Neuron (in vitro differentiated cells): ENCODE data around the gene RAD21L1.
A peak's percentile ranks its signal among the peaks of the same experiment; 100 is the strongest.

ENCODE experiments used
- H2AFZ ChIP-seq: one replicate; pipeline ENCODE4 v1.6.1; 2013; ENCODE audit warnings: low read depth, mild to moderate bottlenecking, inconsistent platforms, low read length, moderate library complexity
- H3K27me3 ChIP-seq: one replicate; pipeline ENCODE4 v1.6.1; 2013; ENCODE audit warnings: low read length; ENCODE audit not compliant: insufficient read depth
- H3K36me3 ChIP-seq: one replicate; pipeline ENCODE4 v1.6.1; 2013; ENCODE audit warnings: low read length; ENCODE audit not compliant: insufficient read depth
- H3K4me1 ChIP-seq: one replicate; pipeline ENCODE4 v1.6.1; 2013; ENCODE audit warnings: low read length; ENCODE audit not compliant: insufficient read depth
- H3K4me3 ChIP-seq: 2 replicates; pipeline ENCODE4 v1.5.1; 2013; ENCODE audit warnings: mild to moderate bottlenecking, low read length, moderate library complexity
- H3K9me3 ChIP-seq: one replicate; pipeline ENCODE4 v1.6.1; 2013; ENCODE audit warnings: low read length

The RAD21L1 gene

DNA sequence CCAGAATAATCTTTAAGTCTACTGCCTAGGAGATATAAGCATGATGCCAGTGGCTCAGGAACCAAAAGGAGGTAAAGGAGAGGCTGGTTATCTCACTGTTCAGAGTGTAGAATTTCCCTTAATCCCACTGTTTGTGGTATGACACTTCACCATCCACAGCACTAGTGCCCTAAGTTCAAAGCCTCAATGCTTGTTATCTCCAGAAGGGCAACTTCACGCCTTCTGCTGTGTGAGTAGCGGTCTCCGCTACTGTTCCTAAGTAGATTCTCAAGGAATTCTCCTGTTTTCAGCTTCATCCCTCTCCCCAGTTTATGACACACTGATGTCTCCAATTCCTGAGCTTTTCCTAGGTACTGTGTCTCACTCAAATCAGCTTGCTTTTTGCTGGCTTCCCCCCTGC is 26.6 kb downstream of the RAD21L1 start:
- H3K4me3 ChIP-seq, result no peak overlapping the region
- no peaks in the 10 kb centered on the region for H3K9me3 ChIP-seq
- peaks cover 9% of the 10 kb centered on the region for H3K27me3 ChIP-seq
- no peaks in the 10 kb centered on the region for H3K36me3 ChIP-seq
- no peak overlapping the region for H2AFZ ChIP-seq
- H3K4me1 ChIP-seq, result no peaks in the 10 kb centered on the region

DNA sequence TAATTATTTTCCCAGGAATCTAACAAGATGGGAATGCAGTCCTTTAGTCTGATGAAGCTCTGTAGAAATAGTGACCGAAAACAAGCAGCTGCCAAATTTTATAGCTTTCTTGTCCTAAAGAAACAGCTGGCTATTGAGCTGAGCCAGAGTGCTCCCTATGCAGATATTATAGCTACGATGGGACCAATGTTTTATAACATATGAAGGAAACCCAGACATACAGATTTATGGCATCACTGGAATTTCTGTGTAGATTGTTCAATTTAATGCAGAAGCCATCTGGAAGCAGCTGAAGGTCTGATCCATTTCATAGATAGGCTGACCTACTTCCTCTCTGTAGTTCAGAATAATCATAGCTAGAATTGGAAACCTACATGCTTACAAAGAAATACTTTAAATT is 28.4 kb downstream of the RAD21L1 start:
- Histone ChIP-seq H3K27me3 (peaks cover 6% of the 10 kb centered on the region), H3K36me3 (no peaks in the 10 kb centered on the region), H3K9me3 (no peaks in the 10 kb centered on the region), H3K4me1 (no peaks in the 10 kb centered on the region), H2AFZ (no peak overlapping the region), H3K4me3 (no peak overlapping the region)

DNA sequence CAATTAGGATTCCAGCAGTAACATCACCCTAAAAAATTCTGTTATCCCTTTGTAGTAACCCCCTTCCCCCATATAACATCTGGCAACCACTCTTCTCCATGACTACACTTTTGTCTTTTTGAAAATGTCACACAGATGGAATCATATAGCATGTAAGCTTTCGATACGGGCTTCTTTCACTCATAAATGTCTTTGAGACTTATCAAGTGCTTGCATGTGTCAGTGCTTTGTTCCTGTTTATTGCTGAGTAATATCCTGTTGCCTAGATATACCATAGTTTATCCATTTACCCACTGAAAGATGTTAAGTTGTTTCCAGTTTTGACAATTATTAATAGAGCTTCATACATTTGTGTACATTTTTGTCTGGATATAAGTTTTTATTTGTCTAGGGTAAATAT is 29.8 kb downstream of the RAD21L1 start:
- no peaks in the 10 kb centered on the region for H3K9me3 ChIP-seq
- H3K36me3 ChIP-seq, result no peaks in the 10 kb centered on the region
- no peak overlapping the region for H2AFZ ChIP-seq
- H3K27me3 ChIP-seq, result peaks cover 6% of the 10 kb centered on the region
- no peak overlapping the region for H3K4me3 ChIP-seq
- H3K4me1 ChIP-seq, result no peaks in the 10 kb centered on the region

DNA sequence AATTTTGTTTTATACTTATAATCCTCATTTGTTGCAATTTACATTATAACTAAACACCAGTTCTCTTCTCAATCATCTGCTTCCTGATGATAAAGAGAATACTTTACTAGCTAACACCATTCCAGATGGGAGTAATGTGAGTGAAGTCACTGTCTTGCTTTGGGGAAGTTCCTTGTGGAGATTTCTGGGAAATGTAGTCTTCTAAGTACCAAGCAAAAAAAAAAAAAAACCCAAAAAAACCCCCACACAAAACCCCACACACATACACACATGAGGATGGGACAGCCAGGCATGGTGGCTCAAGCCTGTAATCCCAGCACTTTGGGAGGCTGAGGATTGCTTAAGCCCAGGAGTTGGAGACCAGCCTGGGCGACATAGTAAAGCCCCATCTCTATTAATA is 38.0 kb downstream of the RAD21L1 start:
- no peaks in the 10 kb centered on the region for H3K36me3 ChIP-seq
- no peak overlapping the region for H2AFZ ChIP-seq
- peaks cover 8% of the 10 kb centered on the region for H3K4me1 ChIP-seq
- no peaks in the 10 kb centered on the region for H3K9me3 ChIP-seq
- peaks cover 35% of the 10 kb centered on the region for H3K27me3 ChIP-seq
- H3K4me3 ChIP-seq, result no peak overlapping the region

DNA sequence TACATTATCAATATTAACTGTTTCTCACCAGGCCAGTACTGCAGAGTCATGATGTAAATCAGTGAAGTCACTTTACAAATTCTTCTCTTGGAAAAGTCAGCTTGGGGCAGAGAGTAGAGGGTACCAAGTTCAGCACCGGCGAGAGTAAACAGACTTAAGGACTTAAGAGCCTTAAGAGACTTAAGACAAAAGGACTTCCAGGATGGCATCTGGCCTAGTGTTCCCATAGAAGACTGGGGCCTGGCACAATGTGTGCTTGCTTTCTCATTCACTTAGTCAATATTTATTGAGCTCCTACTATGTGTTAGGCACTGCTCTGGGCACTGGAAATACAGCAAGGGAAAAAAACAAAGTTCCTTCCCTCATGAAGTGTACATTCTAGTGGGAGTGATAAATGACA is 38.9 kb downstream of the RAD21L1 start:
- H3K27me3 ChIP-seq, result peaks cover 35% of the 10 kb centered on the region
- no peak overlapping the region for H2AFZ ChIP-seq
- H3K9me3 ChIP-seq, result no peaks in the 10 kb centered on the region
- peaks cover 8% of the 10 kb centered on the region for H3K4me1 ChIP-seq
- H3K36me3 ChIP-seq, result no peaks in the 10 kb centered on the region
- no peak overlapping the region for H3K4me3 ChIP-seq

DNA sequence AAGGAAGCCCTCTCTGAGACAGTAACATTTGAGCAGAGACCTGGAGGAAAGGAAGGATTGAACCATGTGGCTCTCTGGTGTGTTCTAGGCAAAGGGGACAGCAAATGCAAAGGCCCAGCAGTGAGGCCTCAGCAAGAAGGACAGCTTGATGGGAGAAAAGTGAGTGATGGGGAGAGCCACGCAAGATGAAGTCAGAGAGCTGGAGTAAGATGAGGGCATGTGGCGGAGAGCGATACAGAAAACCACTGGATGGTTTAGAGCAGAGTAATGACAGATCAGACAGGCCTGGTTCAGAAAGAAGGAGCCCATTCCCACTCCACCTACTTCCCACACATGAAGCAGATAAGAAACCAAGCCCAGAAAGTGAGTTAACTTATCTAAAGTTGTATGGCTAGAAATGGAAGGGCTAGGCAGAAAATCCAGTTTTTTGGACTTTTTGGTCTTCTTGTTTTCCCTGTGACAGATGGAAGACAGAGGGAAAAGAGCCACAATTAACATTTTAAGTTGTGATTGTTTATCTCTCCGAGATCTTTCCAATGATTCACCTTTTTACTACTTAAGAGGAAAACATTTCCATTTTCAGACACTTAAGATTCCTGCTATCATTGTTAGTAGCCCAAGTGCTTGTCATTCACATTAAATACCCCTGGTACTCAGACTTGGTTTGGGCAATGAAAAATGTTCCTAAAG is 39.5 kb downstream of the RAD21L1 start:
- peak overlapping the region; percentile 94 for H2AFZ ChIP-seq
- no peaks in the 10 kb centered on the region for H3K36me3 ChIP-seq
- no peaks in the 10 kb centered on the region for H3K9me3 ChIP-seq
- peaks cover 35% of the 10 kb centered on the region for H3K27me3 ChIP-seq
- H3K4me3 ChIP-seq, result peak overlapping the region; percentile 52
- H3K4me1 ChIP-seq, result peaks cover 8% of the 10 kb centered on the region

DNA sequence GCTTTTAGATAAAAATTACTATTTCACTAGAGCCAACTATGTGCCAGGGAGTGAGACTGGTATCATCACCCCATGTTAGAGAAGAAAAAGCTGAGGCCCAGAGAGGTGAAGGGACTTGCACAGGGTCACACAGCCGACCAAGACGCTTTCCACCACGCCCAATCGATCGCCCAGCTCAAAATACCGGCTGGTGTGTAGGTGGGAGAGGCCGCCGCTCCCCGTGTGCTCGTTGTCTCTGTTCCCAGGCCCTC is 40.0 kb downstream of the RAD21L1 start:
- Histone ChIP-seq H3K9me3 (no peaks in the 10 kb centered on the region), H3K4me3 (peak overlapping the region; percentile 52), H3K4me1 (peaks cover 8% of the 10 kb centered on the region), H3K27me3 (peaks cover 36% of the 10 kb centered on the region), H2AFZ (peak overlapping the region; percentile 94), H3K36me3 (no peaks in the 10 kb centered on the region)

DNA sequence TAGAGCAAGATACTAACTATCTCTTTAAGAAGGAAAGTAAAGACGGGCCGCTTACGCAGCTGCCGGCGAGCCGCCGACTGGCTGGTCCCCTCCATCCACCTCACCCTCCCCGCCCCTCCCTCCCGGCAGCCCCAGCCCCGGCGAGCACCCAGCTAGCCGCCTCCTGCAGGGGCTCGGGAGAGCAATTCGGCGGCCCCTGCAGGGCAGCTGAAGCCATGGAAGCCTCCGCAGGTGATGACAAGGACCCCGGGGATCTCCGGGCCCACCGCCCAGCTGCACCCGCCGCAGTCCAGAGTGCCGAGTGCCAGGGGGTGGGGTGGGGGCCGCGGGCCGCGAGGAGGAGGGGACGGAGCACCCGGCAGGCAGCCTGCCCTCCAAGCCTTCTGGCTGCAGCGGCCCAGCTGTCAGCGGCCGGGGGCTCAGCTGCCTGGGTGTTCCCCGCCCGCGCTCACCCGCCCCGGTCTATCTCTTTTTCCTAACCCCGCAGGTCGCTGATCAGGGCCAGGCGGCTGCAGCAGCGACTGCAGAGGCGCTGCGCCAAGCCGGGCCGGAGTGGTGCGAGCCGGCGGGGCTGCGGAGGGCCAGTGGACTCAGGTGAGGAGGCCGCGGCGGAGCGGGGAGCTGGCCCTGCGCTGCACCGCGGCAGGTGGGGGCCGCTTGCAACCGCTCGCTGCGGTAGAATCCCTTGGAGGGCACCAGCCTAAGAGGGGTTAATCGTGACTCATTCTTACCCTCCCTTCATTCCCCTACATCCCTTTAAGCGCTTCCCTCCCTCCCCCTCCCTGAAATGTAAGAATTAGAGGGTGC is 40.5 kb downstream of the RAD21L1 start, which contains the start of gene SNPH:
TSS of gene SNPH (plus strand) at position 128 of the 807 bp plus-strand sequence. CDS start 29,946 bp downstream, outside the sequence.
- Histone ChIP-seq H3K36me3 (no peaks in the 10 kb centered on the region), H3K27me3 (peaks cover 34% of the 10 kb centered on the region)

DNA sequence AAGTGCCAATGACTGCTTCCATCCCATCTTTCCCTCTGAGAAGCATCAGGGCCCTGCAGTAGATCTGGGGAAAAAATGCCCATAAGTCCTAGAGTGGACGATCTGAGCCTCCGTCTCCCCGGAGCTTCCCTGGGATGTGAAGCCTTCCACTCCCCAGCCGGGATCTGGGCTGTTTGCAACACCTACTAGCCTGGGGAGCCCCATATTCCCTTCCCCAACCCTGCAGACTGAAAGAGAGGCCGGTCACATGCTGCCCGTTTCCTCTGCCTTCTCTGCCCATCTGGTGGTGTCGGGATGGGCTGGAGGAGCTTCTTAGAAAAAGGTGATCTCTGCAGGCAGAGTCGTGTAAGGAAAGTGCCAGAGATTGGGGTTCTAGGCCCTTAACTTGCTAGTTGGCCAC is 41.3 kb downstream of the RAD21L1 start:
- no peak overlapping the region for H2AFZ ChIP-seq
- no peaks in the 10 kb centered on the region for H3K9me3 ChIP-seq
- peak overlapping the region; percentile 52 for H3K4me3 ChIP-seq
- H3K4me1 ChIP-seq, result peaks cover 8% of the 10 kb centered on the region
- no peaks in the 10 kb centered on the region for H3K36me3 ChIP-seq
- peaks cover 34% of the 10 kb centered on the region for H3K27me3 ChIP-seq

More for the DNA sequence above, 40.5 kb downstream of the RAD21L1 start, which contains the start of gene SNPH:
- Histone ChIP-seq H3K4me1 (peaks cover 8% of the 10 kb centered on the region), H3K9me3 (no peaks in the 10 kb centered on the region), H3K4me3 (peak within 1 kb of the TSS; percentile 52), H2AFZ (peak within 1 kb of the TSS; percentile 94)

DNA sequence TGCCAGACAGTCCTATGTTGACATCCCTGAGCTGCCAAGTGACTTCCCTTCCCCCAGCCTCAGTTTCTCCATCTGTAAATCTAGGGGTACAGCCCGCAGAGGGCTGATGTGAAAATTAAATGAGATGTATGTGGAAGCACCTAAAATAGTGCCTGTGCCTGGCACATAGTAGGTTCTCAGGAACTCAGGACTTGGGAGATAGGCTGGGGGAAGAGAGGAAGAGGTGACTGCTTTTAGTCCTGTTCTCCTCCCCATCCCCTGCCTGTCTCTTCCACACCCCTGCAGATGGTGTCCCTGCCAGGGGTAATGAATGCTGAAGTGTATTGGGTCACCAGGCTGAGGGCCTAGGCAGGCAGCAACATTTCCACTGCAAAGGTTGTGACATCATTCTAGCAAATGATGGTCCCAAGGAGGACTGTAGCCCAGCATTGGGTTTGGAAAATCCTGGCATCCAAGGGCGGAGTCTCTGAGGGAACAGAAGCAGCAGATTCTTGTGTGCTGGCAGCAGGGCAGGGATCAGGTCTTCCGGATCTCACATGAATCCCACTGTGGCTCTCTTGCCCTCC is 42.0 kb downstream of the RAD21L1 start:
- H3K36me3 ChIP-seq, result no peaks in the 10 kb centered on the region
- peaks cover 8% of the 10 kb centered on the region for H3K4me1 ChIP-seq
- H3K4me3 ChIP-seq, result no peak overlapping the region
- peaks cover 39% of the 10 kb centered on the region for H3K27me3 ChIP-seq
- H3K9me3 ChIP-seq, result no peaks in the 10 kb centered on the region
- no peak overlapping the region for H2AFZ ChIP-seq

DNA sequence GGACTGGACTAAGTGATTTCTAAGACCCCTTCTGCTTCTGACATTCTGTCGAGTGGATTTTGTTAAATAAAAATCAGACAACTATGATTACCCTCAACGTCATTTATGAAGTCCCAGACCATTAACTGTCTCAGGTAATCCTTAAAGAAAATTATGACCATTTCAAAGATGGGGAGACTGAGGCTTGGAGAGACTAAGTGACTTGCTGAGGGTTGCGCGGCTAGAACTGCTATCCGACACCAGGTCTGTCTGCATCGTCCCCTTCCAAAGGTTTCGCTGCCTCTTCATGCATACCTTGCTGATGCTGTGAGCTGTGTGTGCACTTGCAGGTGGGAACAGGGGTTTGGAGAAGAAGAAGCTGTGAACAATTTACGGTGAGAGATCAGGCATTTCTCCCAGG is 43.4 kb downstream of the RAD21L1 start:
- no peak overlapping the region for H2AFZ ChIP-seq
- no peak overlapping the region for H3K4me3 ChIP-seq
- no peaks in the 10 kb centered on the region for H3K36me3 ChIP-seq
- peaks cover 42% of the 10 kb centered on the region for H3K27me3 ChIP-seq
- peaks cover 8% of the 10 kb centered on the region for H3K4me1 ChIP-seq
- H3K9me3 ChIP-seq, result no peaks in the 10 kb centered on the region

DNA sequence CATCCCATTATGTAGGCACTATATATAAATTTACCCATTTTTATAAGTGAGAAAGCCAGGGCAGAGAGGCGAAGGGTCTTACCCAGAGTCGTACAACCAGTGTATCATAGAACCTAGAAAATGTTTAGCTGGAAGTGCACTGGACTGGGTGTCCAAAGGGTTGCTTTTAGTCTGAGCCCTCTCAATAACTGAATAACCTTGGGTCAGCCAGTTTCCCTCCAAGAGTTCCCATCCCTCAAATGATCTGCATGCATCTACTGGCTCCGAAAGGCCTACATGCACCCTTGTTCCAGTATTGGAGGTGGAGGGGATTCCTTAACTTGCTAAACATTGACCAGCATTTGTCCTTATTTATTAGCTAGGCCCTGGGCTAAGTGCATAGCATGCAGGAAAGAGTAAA is 44.0 kb downstream of the RAD21L1 start:
- Histone ChIP-seq H3K27me3 (peaks cover 46% of the 10 kb centered on the region), H3K36me3 (no peaks in the 10 kb centered on the region), H3K4me1 (peaks cover 8% of the 10 kb centered on the region), H3K9me3 (no peaks in the 10 kb centered on the region), H2AFZ (no peak overlapping the region), H3K4me3 (no peak overlapping the region)

DNA sequence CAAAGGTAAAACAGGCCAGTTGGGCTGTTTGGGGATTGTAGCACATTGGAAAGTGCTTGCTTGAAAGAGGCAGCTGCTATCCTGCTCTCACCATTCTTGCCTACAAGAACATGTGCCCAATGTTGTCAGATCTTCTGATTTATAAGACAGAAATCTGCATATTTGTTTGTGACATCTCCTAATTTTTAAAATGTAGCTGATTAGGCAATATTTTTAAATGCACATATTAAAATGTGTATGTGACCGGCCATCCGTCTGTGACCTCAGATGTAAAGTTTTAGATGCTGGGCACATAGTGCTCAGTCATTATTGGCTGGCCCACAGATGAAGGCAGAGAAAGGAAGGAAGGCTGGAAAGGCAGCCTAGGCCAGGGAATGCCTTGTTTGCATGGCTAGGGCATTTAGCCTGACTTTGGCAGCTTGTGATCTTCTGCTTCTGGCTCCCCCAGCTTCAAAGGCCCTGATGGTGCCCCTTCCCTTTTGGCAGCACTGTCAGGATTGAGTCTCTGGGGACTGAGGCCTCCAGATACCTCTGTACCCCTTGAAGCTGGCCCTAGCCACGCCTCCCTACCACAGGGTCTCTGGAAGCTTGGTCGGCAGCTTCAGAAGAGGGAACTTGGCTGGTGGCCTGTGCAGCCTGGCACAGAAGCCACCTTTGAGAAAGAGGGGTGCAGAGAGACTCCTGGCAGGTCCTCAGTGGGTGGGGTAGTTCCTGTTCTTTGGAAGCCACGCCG is 46.7 kb downstream of the RAD21L1 start:
- H3K9me3 ChIP-seq, result no peaks in the 10 kb centered on the region
- no peak overlapping the region for H3K4me3 ChIP-seq
- H3K36me3 ChIP-seq, result no peaks in the 10 kb centered on the region
- H3K4me1 ChIP-seq, result no peaks in the 10 kb centered on the region
- H3K27me3 ChIP-seq, result peaks cover 40% of the 10 kb centered on the region
- H2AFZ ChIP-seq, result no peak overlapping the region
